H9 (cell line): ENCODE data around the gene SYTL1. TPM values are rescaled to one million over a fixed set of nuclear protein-coding genes. Genes with fewer than 3 reads are reported as not detected.

Experiments used
- DNase-seq: peaks from one replicate; pipeline ENCODE4 v3.0.0-alpha.2; 2017
- H2AFZ ChIP-seq: one replicate; pipeline ENCODE4 v1.6.1; 2013; ENCODE audit warnings: mild to moderate bottlenecking, low read length, control low read depth, moderate library complexity
- H2AK5ac ChIP-seq: 2 replicates; pipeline ENCODE4 v1.6.1; 2013; ENCODE audit warnings: low read length, control low read depth, mixed read lengths; ENCODE audit not compliant: insufficient read length
- H2BK120ac ChIP-seq: one replicate; pipeline ENCODE4 v1.6.1; 2013; ENCODE audit warnings: low read depth, mild to moderate bottlenecking, low read length, control low read depth, inconsistent platforms; ENCODE audit not compliant: poor library complexity, severe bottlenecking
- H2BK12ac ChIP-seq: 2 replicates; pipeline ENCODE4 v1.6.1; 2013; ENCODE audit warnings: low read length, control low read depth, mixed read lengths, low read depth; ENCODE audit not compliant: insufficient read length
- H2BK15ac ChIP-seq: 2 replicates; pipeline ENCODE4 v1.6.1; 2013; ENCODE audit warnings: low read depth, low read length, control low read depth
- H2BK20ac ChIP-seq: one replicate; pipeline ENCODE4 v1.6.1; 2013; ENCODE audit warnings: low read depth, mild to moderate bottlenecking, low read length, control low read depth, inconsistent platforms; ENCODE audit not compliant: poor library complexity, severe bottlenecking
- H2BK5ac ChIP-seq: 2 replicates; pipeline ENCODE4 v1.6.1; 2013; ENCODE audit warnings: low read length, control low read depth, mixed read lengths; ENCODE audit not compliant: insufficient read length
- H3K14ac ChIP-seq: 2 replicates; pipeline ENCODE4 v1.6.1; 2013; ENCODE audit warnings: low read length, control low read depth; ENCODE audit not compliant: insufficient read depth
- H3K18ac ChIP-seq: 2 replicates; pipeline ENCODE4 v1.6.1; 2013; ENCODE audit warnings: low read depth, mild to moderate bottlenecking, mixed read lengths, low read length, control low read depth; ENCODE audit not compliant: insufficient read length
- H3K23ac ChIP-seq: 2 replicates; pipeline ENCODE4 v1.6.1; 2013; ENCODE audit warnings: low read length, control low read depth, mixed read lengths, low read depth; ENCODE audit not compliant: insufficient read length
- H3K23me2 ChIP-seq: 2 replicates; pipeline ENCODE4 v1.6.1; 2013; ENCODE audit warnings: low read depth, mild to moderate bottlenecking, mixed read lengths, low read length, control low read depth; ENCODE audit not compliant: insufficient read length, poor library complexity, severe bottlenecking
- H3K27ac ChIP-seq: 2 replicates; pipeline ENCODE4 v1.5.1; 2013; ENCODE audit warnings: low read length, control low read depth, mixed read lengths, low read depth; ENCODE audit not compliant: insufficient read length
- H3K27me3 ChIP-seq: 2 replicates; pipeline ENCODE4 v1.6.1; 2013; ENCODE audit warnings: low read length, control low read depth, inconsistent platforms; ENCODE audit not compliant: insufficient read depth
- H3K4ac ChIP-seq: 2 replicates; pipeline ENCODE4 v1.6.1; 2013; ENCODE audit warnings: low read depth, mild to moderate bottlenecking, control low read depth, inconsistent platforms, low read length, moderate library complexity
- H3K4me1 ChIP-seq: 2 replicates; pipeline ENCODE4 v1.6.1; 2013; ENCODE audit warnings: low read length, control low read depth, inconsistent platforms; ENCODE audit not compliant: insufficient read depth
- H3K4me2 ChIP-seq: 2 replicates; pipeline ENCODE4 v1.6.1; 2013; ENCODE audit warnings: low read length, control low read depth, mixed read lengths; ENCODE audit not compliant: insufficient read length, insufficient read depth
- H3K56ac ChIP-seq: 2 replicates; pipeline ENCODE4 v1.6.1; 2013; ENCODE audit warnings: low read depth, mild to moderate bottlenecking, mixed read lengths, low read length, control low read depth; ENCODE audit not compliant: insufficient read length
- H3K79me1 ChIP-seq: 2 replicates; pipeline ENCODE4 v1.6.1; 2013; ENCODE audit warnings: low read depth, mild to moderate bottlenecking, moderate library complexity, low read length, control low read depth, inconsistent platforms; ENCODE audit not compliant: insufficient read depth, poor library complexity, severe bottlenecking
- H3K79me2 ChIP-seq: 2 replicates; pipeline ENCODE4 v1.6.1; 2013; ENCODE audit warnings: low read length, control low read depth, inconsistent platforms; ENCODE audit not compliant: insufficient read depth
- H3K9ac ChIP-seq: 2 replicates; pipeline ENCODE4 v1.6.1; 2013; ENCODE audit warnings: low read length, control low read depth, mixed read lengths; ENCODE audit not compliant: insufficient read length; ENCODE audit errors: extremely low read depth
- H3K9me3 ChIP-seq: one replicate; pipeline ENCODE4 v1.6.1; 2013; ENCODE audit warnings: low read depth, low read length, inconsistent platforms; ENCODE audit not compliant: control insufficient read depth
- H3T11ph ChIP-seq: one replicate; pipeline ENCODE4 v1.6.1; 2013; ENCODE audit warnings: mild to moderate bottlenecking, low read length, control low read depth, inconsistent platforms
- H4K20me1 ChIP-seq: one replicate; pipeline ENCODE4 v1.6.1; 2013; ENCODE audit not compliant: control insufficient read depth, insufficient read length, insufficient read depth
- H4K5ac ChIP-seq: 2 replicates; pipeline ENCODE4 v1.6.1; 2013; ENCODE audit warnings: low read depth, mild to moderate bottlenecking, mixed read lengths, low read length, control low read depth; ENCODE audit not compliant: insufficient read length
- H4K8ac ChIP-seq: replicated peaks from 2 replicates; pipeline ENCODE4 v1.6.1; 2013; ENCODE audit warnings: low read length, control low read depth, mixed read lengths, low read depth; ENCODE audit not compliant: insufficient read length
- H4K91ac ChIP-seq: 2 replicates; pipeline ENCODE4 v1.6.1; 2013; ENCODE audit warnings: low read depth, mild to moderate bottlenecking, moderate library complexity, mixed read lengths, low read length, control low read depth; ENCODE audit not compliant: insufficient read length
- H3K27ac Mint-ChIP-seq, 3 experiments: 2 replicates in 2 of 3; 3 replicates in 1 of 3; pipeline ENCODE4 v1.8.0; 2020 to 2021; ENCODE audit warnings: mixed read lengths in 3 of 3, mild to moderate bottlenecking in 1 of 3, moderate library complexity in 1 of 3
- H3K27me3 Mint-ChIP-seq: 2 replicates; pipeline ENCODE4 v1.8.0; 2021; ENCODE audit warnings: low read depth, mild to moderate bottlenecking, moderate library complexity, mixed read lengths
- H3K36me3 Mint-ChIP-seq, 3 experiments: 2 replicates in 2 of 3; 3 replicates in 1 of 3; pipeline ENCODE4 v1.8.0; 2020 to 2021; ENCODE audit warnings: low read depth in 3 of 3, mixed read lengths in 3 of 3; ENCODE audit not compliant: insufficient read depth in 1 of 3
- H3K4me1 Mint-ChIP-seq, 2 experiments: 2 replicates each; pipeline ENCODE4 v1.8.0; 2020; ENCODE audit warnings: mixed read lengths in 2 of 2
- H3K4me3 Mint-ChIP-seq, 2 experiments: 2 replicates in 1 of 2; 3 replicates in 1 of 2; pipeline ENCODE4 v1.8.0; 2020 to 2021; ENCODE audit warnings: mild to moderate bottlenecking in 2 of 2, mixed read lengths in 2 of 2, moderate library complexity in 1 of 2
- H3K9me3 Mint-ChIP-seq, 2 experiments: 2 replicates in 1 of 2; 3 replicates in 1 of 2; pipeline ENCODE4 v1.8.0; 2020; ENCODE audit warnings: mild to moderate bottlenecking in 2 of 2, mixed read lengths in 2 of 2, moderate library complexity in 1 of 2
- WGBS: extraction: QIAGEN DNeasy Blood & Tissue Kit; methylation state at CpG from one replicate; pipeline ENCODE4 v1.1.7; 2013; ENCODE audit warnings: missing lambda C conversion rate, low lambda C conversion rate, mixed read lengths; ENCODE audit not compliant: insufficient read length; ENCODE audit errors: extremely low coverage; 5-methylcytosine and 5-hydroxymethylcytosine counted together
- total RNA-seq: library from RNA; stranded (reverse); gene quantifications from 2 replicates; pipeline ENCODE4 v1.2.1, GENCODE V29; 2021
- TF ChIP-seq, protein P1 (sequence below): fragments of 200-600 bp; sonication (generic); conservative IDR thresholded peaks from 3 replicates; pipeline ENCODE4 v1.8.0; 2021; ENCODE audit warnings: antibody characterized with exemption, mild to moderate bottlenecking

The SYTL1 gene
- total RNA-seq, 1 experiment from 2014 or later = 12.0 TPM

GRCh38 chr1:27381969-27382762, 40.3 kb downstream of the SYTL1 start:
- H3K23ac ChIP-seq = no peak overlapping the region
- H3K79me1 ChIP-seq = no peaks in the 10 kb centered on the region
- no peak for DNase-seq
- no peak overlapping the region for H2AFZ ChIP-seq
- H3K36me3 Mint-ChIP-seq = no peaks in the 10 kb centered on the region; a peak in 1 of 7 replicates
- H3K56ac ChIP-seq = no peak overlapping the region
- WGBS = no CpG with 5 or more reads among the region's 18 CpGs
- H3T11ph ChIP-seq = no peak overlapping the region
- H3K27me3 Mint-ChIP-seq = peaks cover 25% of the 10 kb centered on the region
- H3K27ac Mint-ChIP-seq = no peak overlapping the region
- no peaks in the 10 kb centered on the region; a peak in 1 of 5 replicates for H3K9me3 Mint-ChIP-seq
- H4K5ac ChIP-seq = no peak overlapping the region
- no peak overlapping the region for H2BK15ac ChIP-seq
- H3K4me3 Mint-ChIP-seq = peak overlapping the region; percentile 55 to 77; a peak in 3 of 5 replicates
- H3K4me1 Mint-ChIP-seq = peaks cover 8 to 17% of the 10 kb centered on the region in 2 experiments
- H3K14ac ChIP-seq = no peak overlapping the region
- no peak overlapping the region for H2AK5ac ChIP-seq
- H3K4me1 ChIP-seq = no peaks in the 10 kb centered on the region; the same call in 1 of the 2 replicates
- TF ChIP-seq, protein P1, sequence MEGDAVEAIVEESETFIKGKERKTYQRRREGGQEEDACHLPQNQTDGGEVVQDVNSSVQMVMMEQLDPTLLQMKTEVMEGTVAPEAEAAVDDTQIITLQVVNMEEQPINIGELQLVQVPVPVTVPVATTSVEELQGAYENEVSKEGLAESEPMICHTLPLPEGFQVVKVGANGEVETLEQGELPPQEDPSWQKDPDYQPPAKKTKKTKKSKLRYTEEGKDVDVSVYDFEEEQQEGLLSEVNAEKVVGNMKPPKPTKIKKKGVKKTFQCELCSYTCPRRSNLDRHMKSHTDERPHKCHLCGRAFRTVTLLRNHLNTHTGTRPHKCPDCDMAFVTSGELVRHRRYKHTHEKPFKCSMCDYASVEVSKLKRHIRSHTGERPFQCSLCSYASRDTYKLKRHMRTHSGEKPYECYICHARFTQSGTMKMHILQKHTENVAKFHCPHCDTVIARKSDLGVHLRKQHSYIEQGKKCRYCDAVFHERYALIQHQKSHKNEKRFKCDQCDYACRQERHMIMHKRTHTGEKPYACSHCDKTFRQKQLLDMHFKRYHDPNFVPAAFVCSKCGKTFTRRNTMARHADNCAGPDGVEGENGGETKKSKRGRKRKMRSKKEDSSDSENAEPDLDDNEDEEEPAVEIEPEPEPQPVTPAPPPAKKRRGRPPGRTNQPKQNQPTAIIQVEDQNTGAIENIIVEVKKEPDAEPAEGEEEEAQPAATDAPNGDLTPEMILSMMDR = no peak
- H4K91ac ChIP-seq = no peak overlapping the region
- H3K79me2 ChIP-seq = no peaks in the 10 kb centered on the region
- H3K27ac ChIP-seq = no peak overlapping the region
- no peak overlapping the region for H2BK120ac ChIP-seq
- peaks cover 6% of the 10 kb centered on the region for H3K23me2 ChIP-seq
- H3K27me3 ChIP-seq = no peaks in the 10 kb centered on the region
- no peak overlapping the region for H3K4ac ChIP-seq
- H4K20me1 ChIP-seq = no peaks in the 10 kb centered on the region
- H2BK5ac ChIP-seq = no peak overlapping the region
- no peak overlapping the region for H3K18ac ChIP-seq
- no peaks in the 10 kb centered on the region for H3K9me3 ChIP-seq
- H2BK20ac ChIP-seq = no peak overlapping the region
- no peak overlapping the region for H3K9ac ChIP-seq
- H4K8ac ChIP-seq = no peak overlapping the region
- H3K4me2 ChIP-seq = peak overlapping the region; percentile 57
- H2BK12ac ChIP-seq = no peak overlapping the region
